ENCODE results near the gene PWWP2B.

The PWWP2B gene

DNA sequence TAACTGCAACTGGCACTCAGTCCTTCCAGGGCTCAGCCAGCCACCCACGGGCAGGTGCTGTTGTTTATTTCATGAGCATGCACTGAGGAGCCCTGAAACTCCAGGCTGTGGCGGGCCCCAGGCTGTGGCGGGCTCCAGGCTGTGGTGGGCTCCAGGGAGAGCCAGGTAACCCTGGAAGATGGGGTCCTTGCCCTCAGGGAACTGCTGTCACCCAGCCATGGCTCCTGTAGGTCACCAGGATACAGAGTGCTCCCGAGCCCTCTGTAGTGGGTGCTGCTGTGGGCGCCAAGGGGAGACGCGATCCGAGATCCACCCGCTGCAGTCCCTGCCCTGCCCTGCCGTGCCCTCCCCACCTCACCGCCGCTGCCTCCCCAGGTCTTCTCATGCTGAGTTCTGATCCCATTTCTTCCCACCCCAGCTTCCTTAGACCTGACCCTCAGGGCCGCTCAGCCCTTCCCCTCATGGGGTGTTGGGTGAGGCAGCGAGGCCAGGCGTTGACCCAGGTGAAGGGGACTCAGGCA, 35.4 kb upstream of the PWWP2B start:
- TF ChIP-seq, protein P1, sequence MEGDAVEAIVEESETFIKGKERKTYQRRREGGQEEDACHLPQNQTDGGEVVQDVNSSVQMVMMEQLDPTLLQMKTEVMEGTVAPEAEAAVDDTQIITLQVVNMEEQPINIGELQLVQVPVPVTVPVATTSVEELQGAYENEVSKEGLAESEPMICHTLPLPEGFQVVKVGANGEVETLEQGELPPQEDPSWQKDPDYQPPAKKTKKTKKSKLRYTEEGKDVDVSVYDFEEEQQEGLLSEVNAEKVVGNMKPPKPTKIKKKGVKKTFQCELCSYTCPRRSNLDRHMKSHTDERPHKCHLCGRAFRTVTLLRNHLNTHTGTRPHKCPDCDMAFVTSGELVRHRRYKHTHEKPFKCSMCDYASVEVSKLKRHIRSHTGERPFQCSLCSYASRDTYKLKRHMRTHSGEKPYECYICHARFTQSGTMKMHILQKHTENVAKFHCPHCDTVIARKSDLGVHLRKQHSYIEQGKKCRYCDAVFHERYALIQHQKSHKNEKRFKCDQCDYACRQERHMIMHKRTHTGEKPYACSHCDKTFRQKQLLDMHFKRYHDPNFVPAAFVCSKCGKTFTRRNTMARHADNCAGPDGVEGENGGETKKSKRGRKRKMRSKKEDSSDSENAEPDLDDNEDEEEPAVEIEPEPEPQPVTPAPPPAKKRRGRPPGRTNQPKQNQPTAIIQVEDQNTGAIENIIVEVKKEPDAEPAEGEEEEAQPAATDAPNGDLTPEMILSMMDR (IDR thresholded peaks at IDR 0.05): no peak
- DNase-seq: no peak
- Mint-ChIP-seq H3K27me3 (ENCODE audit: low read depth, poor library complexity) (no peaks in the 10 kb centered on the region), H3K27ac (peak overlapping the region; percentile 32), H3K9me3 (peaks cover 4% of the 10 kb centered on the region), H3K4me1 (no peaks in the 10 kb centered on the region), H3K4me3 (no peak overlapping the region), H3K36me3 (ENCODE audit: low read depth) (peaks cover 29% of the 10 kb centered on the region)

DNA sequence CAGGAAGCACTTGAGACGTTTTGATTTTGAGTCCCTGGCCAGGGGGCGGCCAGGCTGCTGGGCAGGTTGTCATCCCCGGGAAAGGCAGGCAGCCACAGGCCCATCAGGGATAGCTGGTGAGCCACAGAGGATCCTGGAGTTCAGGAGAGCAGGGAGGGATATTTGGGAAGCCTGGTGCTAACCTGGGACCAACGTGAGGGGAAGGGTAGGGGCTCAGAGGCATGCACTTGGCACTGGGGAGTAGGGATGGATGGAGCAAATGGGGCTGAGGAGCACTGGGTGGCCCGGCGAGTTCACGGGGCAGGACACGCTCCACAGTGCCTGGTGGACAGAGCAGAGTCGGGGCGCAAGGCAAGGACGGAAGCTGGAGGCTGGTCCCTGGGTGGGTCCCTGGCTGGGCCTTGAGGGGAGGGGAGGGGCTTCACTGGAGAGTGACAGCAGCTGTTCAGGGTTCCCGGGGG, 34.8 kb upstream of the PWWP2B start:
- H3K9me3 Mint-ChIP-seq: peaks cover 6% of the 10 kb centered on the region
- no peaks in the 10 kb centered on the region for H3K27me3 Mint-ChIP-seq (ENCODE audit: low read depth, poor library complexity)
- H3K27ac Mint-ChIP-seq: no peak overlapping the region
- no peak overlapping the region for H3K4me3 Mint-ChIP-seq
- TF ChIP-seq, protein P1 (IDR thresholded peaks at IDR 0.05): no peak
- H3K4me1 Mint-ChIP-seq: no peaks in the 10 kb centered on the region
- peaks cover 33% of the 10 kb centered on the region for H3K36me3 Mint-ChIP-seq (ENCODE audit: low read depth)
- DNase-seq: no peak

DNA sequence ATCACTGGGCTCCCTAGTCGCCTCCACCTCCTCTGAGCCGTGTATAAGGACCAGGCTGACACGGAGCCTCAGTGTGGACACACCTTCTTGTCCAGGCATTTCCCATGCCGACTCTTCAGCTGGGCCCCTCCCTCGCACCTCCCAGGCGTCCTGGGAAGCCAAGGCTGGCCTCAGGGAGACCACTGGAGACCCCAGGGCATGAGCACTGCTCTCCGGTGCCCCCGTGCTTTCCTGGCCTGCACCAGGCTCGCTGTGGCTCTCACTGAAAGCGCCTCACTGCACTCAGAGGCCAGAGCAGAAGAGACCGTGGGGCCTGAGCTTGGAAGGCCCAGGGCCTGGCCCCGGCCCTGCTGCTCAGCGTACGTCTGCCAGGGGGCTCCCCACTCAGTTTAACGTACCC, 33.6 kb upstream of the PWWP2B start:
- Mint-ChIP-seq H3K9me3 (peaks cover 6% of the 10 kb centered on the region), H3K4me1 (no peaks in the 10 kb centered on the region), H3K27me3 (ENCODE audit: low read depth, poor library complexity) (peaks cover under 1% of the 10 kb centered on the region), H3K36me3 (ENCODE audit: low read depth) (peaks cover 40% of the 10 kb centered on the region), H3K27ac (peak overlapping the region; percentile 86), H3K4me3 (no peak overlapping the region)
- TF ChIP-seq, protein P1 (IDR thresholded peaks at IDR 0.05): no peak
- no peak for DNase-seq

DNA sequence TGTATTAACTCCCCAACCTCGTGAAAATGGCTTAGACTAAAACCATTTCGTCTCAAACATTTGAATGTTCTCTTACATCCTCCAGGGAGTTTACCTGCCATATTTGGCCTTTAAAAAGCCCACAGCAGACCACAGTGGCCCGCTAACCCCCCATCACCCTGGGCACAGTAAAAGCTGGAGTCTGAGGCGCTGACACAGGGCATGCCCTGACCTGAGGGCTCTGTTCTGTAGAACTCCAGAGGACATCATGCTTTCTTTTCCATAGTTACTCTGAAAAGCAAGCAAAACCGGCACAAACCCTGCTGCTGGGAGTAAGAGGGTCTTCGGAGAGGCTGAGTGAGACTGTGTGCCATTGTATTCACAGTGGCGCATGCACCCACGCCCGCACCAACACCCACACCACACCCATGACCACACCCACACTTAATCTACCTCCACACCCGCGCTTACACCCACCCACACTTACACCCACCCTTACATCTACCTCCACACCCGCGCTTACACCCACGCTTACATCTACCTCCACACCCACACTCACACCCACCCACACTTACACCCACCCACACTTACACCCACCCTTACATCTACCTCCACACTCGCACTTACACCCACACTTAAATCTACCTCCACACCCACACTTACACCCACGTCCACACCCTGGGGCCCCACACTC, 32.9 kb upstream of the PWWP2B start:
- peaks cover 10% of the 10 kb centered on the region for H3K9me3 Mint-ChIP-seq
- DNase-seq: no peak

DNA sequence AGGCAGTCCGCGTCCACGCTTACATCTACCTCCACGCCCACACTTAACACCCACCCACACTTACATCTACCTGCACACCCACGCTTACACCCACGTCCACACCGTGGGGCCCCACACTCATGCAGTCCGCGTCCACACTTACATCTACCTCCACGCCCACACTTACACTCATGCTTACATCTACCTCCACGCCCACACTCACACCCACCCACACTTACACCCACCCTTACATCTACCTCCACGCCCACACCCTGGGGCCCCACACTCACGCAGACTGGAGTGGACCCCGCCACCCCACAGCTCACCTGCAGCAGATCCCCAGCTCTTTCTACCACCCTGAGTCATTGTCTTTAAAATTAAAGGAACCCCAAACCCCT, 32.4 kb upstream of the PWWP2B start:
- H3K4me1 Mint-ChIP-seq: peaks cover 5% of the 10 kb centered on the region
- H3K4me3 Mint-ChIP-seq: no peak overlapping the region
- H3K36me3 Mint-ChIP-seq (ENCODE audit: low read depth): peaks cover 50% of the 10 kb centered on the region
- H3K27ac Mint-ChIP-seq: no peak overlapping the region
- peaks cover 2% of the 10 kb centered on the region for H3K27me3 Mint-ChIP-seq (ENCODE audit: low read depth, poor library complexity)
- peaks cover 10% of the 10 kb centered on the region for H3K9me3 Mint-ChIP-seq
- TF ChIP-seq, protein P1 (IDR thresholded peaks at IDR 0.05): no peak
- no peak for DNase-seq

More for the DNA sequence above, 32.9 kb upstream of the PWWP2B start:
- H3K4me3 Mint-ChIP-seq: no peak overlapping the region
- TF ChIP-seq, protein P1 (IDR thresholded peaks at IDR 0.05): no peak
- H3K27ac Mint-ChIP-seq: peak overlapping the region; percentile 86
- peaks cover under 1% of the 10 kb centered on the region for H3K4me1 Mint-ChIP-seq
- peaks cover 47% of the 10 kb centered on the region for H3K36me3 Mint-ChIP-seq (ENCODE audit: low read depth)
- H3K27me3 Mint-ChIP-seq (ENCODE audit: low read depth, poor library complexity): peaks cover 2% of the 10 kb centered on the region

DNA sequence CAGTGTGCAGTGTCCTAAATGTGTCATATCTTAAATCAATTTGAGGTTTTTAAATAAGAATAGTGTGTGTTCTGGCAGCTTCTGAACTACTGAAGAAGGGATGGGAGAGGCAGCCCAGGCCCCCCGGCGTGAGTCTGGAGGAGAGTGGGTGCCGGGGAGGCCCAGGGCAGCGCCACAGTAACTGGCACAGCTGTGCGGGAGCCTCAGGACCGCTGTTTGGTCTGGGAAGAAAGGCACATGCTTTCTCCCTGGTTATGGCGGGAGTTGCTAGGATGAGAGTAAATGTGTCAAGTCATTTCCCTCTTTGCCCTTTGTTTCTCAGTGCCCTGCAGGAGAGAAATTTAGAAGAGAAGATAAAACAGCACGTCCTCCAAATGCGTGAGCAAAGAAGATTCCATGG, 31.9 kb upstream of the PWWP2B start:
- Mint-ChIP-seq H3K36me3 (ENCODE audit: low read depth) (peaks cover 50% of the 10 kb centered on the region), H3K4me1 (peaks cover 5% of the 10 kb centered on the region), H3K27ac (no peak overlapping the region), H3K9me3 (peaks cover 10% of the 10 kb centered on the region), H3K27me3 (ENCODE audit: low read depth, poor library complexity) (peaks cover 2% of the 10 kb centered on the region), H3K4me3 (no peak overlapping the region)
- no peak for DNase-seq
- TF ChIP-seq, protein P1 (IDR thresholded peaks at IDR 0.05): no peak

All from nephron progenitor cell (in vitro differentiated cells).